ENCODE data around the gene ELP4.
"Not testable (repeated sequence)": the region's sequence is repeated elsewhere in the genome, so short reads cannot be mapped to it uniquely, and the experiment has no call there.

The ELP4 gene, protein sequence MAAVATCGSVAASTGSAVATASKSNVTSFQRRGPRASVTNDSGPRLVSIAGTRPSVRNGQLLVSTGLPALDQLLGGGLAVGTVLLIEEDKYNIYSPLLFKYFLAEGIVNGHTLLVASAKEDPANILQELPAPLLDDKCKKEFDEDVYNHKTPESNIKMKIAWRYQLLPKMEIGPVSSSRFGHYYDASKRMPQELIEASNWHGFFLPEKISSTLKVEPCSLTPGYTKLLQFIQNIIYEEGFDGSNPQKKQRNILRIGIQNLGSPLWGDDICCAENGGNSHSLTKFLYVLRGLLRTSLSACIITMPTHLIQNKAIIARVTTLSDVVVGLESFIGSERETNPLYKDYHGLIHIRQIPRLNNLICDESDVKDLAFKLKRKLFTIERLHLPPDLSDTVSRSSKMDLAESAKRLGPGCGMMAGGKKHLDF
- total RNA-seq, result 17.1 to 30.8 reads per million in 2 donors

DNA sequence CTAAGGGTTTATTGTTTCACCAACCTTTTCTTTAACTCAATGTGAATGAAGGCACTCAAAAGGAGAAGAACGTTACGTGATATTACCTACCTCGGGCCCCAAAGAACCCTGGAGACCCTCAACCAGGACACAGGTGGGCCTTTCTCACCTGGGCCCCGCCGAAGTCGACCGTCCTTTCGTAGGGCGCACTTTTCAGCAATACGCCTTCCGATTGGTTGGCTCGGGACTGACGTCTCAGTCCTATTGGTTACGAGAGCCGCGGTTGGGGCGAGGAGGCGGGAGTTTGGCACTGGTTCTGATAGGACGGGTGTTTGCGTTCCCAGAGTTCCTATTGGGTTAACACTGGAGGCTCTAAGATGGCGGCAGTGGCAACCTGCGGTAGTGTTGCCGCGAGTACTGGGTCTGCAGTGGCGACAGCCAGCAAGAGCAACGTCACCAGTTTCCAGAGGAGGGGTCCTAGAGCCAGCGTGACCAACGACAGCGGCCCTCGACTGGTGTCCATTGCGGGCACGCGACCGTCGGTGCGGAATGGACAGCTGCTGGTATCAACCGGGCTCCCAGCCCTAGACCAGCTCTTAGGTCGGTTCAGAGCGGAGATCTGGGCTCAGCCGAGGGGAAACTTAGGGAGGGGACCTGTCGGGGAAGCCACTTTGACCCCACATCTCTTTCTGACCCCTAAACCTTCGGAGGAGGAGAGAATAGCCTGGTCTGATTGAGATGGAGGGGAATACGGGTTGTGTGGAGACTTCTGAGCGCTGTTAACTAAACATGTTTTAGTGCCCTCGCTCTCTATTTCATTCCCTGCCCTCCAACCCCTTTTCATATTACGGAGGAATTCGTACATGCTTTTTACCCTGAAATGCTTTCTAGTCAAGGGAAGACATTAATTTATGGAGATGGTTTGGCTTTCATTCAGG is at the start of gene ELP4, which contains the start of gene IMMP1L:
Gene ELP4 (plus strand): TSS at position 339 of the 917 bp plus-strand sequence. CDS start 18 bp downstream, at position 357.
Gene IMMP1L (minus strand): TSS at position 194 of the 917 bp plus-strand sequence. CDS start 46,346 bp downstream, outside the sequence.
- peak; percentile 79 to 97 (median 92) for DNase-seq

DNA sequence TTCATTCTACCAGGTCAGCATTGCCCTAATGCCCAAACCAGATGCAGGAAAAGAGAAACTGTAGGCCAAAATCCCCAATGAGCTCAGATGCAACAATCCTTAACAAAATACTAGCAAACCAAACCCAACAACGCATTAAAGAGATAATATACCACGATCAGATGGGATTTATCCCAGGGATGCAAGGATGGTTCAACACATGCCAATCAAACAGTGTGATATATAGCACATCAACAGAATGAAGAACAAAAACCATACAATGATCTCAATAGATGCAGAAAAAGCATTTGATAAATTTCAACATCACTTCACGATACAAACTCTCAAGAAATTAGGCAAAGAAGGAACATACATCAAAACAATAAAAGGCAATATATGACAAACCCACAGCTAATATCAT is 45.1 kb upstream of the ELP4 start:
- DNase-seq, result no peak

DNA sequence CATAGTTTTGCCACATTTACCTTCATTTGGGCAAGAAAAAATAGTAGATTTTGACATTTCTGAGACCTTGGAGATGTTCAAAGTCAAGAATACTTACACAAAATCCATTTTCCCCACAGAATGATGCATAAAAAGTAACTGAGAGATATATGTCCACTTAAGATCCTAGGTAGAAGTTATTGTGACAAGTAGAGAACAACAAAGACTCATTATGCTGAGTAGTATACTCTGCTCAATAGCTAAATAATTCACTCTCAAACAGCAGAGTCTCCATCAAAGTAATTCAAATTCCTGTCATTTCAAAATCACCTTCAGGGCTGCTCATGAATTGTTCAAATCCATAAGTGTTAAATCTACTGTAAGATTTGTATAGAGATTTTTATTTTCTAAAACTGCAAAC is 35.5 kb upstream of the ELP4 start:
- no peak for DNase-seq

DNA sequence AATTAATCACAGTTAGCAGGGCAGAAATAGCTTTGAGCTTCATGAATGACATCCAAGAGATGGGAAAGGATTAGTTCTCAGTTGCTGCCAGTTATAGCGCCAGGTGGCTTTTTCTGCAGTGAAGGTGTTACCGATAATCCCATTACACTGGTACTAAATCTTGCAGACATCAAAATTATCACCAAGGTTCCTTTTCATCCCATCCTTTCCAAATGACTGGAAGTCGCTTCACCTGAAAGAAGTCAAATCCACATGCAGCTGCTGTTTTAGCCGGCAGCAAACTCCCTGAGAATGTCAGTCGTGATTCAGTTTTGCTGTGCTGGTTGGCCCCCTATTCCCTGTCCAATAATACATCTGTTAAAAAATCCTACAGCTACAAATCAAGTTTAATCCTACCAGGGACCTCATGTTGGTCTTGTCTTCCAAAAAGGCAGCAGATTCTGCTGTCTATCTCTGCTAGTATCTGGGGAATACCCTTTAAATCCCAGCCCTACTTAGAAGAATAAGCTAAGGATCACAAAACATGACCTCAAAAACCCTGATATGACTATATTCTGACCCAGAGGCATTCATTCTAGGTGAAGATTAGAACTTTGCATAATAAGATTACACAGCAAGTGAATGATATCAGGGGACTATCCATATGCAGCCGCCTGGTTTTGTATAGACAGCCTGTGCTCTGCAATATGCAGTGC is 31.9 kb upstream of the ELP4 start:
- peak in 1 of 5 experiments; percentile 1 for DNase-seq

DNA sequence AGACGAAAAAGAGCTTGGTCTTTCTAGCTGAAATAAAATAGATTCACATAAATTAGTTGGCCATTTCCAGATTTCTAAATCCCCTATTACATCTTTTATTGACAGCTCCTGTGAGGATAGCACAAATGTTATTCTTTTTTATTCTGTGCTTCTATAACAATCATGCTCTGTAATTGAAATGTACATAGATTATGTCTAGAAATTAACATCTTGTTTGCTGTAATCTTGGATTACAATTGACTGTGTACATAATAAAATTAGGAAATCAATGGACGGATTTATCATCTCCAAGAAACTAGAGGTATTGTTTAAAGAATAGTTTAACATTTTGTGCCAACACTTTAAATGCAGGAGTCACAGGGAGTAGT is 31.4 kb upstream of the ELP4 start:
- no peak for DNase-seq

DNA sequence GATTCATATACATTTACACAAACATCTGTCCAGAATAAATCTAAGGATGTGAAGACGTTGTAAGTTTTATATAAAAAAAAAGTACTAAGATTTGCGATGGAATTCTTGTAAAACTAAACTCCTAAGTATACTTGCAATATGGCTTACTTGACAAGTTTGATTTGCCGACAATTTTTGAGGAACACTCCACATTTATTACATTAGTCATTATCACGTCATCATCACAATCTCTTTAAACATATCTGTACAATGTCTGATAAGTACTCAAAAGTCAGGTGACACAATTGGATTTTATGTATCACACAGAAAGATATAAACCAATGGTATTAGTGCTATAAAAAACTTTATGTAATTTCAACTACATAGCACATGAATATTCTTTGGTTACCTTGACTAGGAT is 30.5 kb upstream of the ELP4 start:
- no peak for DNase-seq

DNA sequence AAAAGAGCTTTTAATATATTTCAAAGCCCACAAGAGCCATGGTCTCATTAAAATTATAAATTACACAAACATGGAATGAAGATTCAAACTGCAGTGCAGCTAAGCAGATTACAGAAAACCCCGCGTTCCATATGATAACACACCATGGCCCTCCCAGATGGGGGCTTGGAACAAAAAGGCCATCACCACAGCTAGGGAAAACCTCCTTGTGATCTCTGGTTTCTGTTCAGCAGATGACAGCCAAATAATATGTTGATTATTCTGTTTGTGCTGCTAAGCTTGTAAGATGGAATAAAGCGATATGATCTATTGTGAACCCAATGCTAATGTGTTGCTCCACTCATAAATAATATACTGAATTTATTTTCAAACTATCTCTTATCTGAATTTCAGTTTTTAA is 28.6 kb upstream of the ELP4 start:
- no peak for DNase-seq

DNA sequence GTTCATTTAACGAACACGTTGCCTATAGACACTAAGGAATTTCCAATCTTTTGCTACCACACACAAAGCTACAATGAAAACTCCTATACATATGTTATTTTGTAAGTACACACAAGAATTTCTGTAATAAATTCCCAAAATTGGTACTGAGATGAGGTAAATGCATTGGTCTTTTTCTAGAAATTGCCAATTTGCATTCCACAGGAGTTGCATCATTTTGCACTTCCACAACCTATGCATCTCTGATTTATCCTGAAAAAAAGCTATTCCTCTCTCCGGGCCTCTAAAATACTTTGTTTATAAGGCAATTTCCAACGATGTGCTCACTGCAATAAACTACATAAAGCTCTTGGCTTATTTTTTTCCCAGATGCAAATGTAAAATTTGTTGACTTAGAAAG is 25.1 kb upstream of the ELP4 start:
- DNase-seq, result no peak

DNA sequence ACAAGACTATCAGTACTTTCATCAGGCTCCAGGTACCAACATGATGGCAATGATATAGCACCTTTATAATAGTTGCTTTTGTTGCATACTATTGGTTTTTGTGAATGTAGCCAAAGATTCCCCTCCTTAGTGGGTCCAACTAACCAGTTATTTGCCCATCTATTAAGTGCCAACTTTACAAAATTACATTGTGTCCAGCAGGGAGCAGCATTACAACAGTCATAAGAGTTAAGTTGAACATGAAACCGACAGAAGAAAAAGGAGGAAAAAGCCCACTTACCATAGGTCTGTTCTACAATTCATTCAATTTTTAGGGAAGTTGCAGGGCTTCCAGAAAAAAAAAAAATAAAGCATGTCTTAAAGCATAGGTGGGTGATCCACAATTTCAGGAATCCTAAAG is 21.7 kb upstream of the ELP4 start:
- peak in 1 of 5 experiments; percentile 30 for DNase-seq

DNA sequence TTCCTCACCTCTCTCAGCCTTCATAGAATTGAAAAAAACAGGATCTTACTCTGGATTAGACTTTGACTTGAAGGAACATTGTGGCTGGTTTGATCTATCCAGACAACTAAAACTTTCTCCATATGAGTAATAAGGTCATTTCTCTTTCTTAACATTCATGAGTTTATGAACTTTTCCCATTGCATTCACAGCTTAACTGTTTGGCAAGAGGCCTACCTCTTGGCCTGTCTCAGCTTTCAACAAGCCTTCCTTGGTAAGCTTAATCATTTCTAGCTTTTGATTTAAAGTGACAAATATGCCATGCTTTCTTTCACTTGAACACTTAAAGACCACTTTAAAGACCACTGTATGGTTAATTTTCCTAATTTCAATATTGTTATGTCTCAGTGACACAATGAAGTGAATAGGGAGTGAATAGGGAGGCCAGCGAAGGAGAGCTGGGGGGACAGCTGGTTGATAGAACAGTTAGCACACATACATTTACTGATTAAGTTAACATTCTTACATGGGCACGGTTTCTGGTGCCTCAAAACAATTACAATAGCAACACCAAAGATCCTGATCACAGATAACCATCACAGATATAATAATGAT is 17.1 kb upstream of the ELP4 start:
- no peak for DNase-seq

DNA sequence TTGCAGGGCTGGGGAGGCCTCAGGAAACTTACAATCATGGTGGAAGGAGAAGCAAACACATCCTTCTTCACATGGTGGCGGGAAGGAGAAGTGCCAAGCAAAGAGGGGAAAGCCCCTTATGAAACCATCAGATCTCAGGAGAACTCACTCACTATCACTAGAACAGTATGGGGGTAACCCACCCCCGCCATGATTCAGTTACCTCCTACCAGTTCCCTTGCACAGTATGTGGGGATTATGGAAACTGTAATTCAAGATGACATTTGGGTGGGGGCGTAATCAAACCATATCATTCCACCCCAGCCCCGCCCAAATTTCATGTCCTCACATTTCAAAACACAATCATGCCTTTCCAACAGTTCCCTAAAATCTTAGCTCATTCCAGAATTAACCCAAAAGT is 16.3 kb upstream of the ELP4 start:
- no peak for DNase-seq

DNA sequence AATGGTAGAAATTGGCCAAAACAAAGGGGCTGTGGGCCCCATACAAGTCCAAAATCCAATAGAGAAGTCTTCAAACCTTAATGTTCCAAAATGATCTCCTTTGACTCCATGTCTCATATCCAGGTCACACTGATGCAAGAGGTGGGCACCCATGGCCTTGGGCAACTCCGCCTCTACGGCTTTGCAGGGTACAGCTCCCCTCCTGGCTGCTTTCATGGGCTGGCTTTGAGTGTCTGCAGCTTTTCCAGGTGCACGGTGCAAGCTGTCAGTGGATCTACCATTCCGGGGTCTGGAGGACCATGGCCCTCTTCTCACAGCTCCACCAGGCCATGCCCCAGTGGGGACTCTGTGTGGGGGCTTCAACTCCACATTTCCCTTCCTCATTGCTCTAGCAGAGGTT is 15.8 kb upstream of the ELP4 start:
- not testable (repeated sequence) for DNase-seq

DNA sequence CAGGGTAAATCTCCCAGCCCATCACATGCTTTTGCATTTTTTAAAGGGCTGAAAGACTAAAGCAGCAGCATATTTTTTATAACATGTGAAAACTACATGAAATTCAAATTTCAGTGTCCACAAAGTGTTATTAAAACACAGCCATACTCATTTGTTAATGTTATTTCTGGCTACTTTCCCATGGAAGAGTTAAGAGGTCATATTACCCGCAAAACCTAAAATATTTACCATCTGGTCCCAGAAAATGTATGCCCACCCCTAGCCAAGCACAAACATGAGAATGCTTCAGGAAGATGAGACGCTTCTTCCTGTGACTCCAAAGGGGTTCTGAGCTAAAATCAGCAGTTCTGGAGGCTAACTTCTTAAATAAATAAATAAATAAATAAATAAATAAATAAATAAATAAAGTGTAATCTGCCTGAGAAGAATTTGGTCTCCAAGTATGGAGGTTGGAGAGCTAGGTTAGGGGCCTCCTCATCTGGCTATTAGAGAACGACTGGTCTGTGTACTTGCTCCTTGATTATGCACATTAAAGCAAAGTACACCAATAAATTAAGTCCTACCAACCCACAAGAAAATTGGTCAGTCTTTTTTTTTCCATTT is 9.9 kb upstream of the ELP4 start:
- DNase-seq, result no peak

DNA sequence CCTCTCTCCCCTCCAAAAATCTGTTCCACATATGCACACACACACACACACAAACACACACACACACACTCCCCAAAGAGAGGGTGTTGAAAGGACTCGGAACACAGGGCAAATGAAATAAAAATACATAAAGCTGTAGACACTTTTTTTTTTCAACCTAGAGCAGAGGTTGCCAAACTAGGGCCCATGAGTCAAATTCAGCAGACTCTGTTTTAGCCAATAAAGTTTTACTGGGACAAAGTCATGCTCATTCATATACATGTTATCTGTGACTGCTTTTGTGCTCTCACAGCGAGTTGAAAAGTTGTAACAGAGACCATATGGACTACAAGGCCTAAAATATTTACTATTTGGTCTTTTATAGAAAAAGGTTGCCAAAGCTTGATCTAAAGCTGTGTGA is 9.0 kb upstream of the ELP4 start:
- DNase-seq, result no peak

DNA sequence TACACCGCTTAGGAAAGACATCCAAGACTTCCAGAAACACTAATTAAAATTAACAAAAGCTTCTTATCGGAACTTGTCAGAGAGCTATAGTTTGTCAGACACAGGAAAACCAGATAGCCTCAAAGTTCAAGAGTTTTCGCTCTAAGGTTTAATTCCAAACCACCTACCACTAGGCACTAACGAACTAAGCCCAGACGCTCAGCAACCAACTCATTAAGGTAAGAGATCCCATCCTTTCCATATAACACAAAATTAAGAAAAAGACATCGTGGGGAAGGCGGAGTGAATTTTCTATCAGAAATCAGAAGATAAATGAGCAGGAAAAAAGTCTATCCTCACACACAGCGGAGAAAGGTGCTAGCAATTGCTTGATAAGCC is 527 bp upstream of the ELP4 start:
- peak in 1 of 5 experiments; percentile 37 for DNase-seq

DNA sequence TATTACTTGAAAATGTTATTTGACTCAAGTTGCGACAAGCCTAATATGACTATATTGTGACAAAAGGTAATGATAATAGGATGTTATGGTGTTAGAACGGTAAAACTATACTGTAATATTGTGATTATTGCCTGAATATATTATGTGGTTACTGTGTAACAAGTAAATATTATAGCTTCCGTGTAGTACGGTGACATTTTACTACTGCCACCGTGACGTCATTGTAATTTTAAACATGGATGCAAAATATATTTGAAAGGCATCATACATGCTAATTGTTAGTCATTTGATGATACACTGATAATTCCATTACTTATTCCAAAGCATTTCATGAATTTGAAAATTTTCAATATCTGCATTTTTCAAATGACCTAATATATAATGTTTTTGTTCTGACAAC is 2.5 kb downstream of the ELP4 start:
- no peak for DNase-seq

DNA sequence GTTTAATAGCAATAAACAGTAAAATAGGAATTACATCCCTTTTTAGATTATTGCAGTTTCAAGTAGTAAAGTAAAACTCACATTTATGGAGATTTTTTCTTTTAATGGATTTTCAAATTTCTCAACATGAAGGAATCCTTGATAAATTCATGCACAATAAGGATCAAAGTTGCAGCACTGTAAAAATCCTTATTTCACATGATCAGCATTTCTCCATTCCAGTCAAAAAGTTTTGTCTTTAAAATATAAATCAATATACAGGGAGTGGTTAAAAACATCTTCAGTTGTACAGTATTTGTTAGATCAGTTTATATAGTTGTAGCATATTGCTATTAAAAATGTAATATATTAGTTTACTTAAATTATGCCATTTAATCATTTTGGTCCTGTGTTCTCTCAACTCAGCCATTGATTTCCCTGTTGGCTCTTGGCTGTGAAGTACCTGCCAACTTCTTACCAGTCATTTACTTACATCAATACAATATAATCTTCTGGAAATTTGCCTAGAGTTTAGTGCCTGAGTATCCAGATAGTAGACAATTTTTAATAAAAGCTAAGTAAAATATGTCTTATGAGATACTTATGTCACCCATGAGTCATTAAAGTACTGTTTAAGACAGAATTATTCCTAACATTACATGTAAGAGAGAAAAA is 12.1 kb downstream of the ELP4 start:
- no peak for DNase-seq

DNA sequence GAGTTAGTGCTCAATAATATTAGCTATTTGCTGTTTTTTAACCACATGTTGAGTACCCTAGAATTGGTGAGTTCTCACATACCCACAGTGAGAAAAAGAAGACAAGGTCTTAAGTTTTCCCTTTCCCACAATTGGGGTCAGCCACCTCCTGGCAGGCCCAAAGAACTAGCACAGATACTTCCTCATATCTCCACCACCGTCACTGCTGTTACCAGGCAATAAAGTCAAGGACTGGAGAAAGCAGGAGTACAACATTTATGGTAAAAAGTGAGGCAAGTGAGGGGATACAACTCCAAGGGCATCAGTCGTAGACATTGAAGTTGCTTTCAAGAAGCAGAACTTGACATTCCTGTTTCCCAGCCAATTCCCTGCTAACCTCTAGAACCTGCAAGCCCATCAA is 19.6 kb downstream of the ELP4 start:
- no peak for DNase-seq

DNA sequence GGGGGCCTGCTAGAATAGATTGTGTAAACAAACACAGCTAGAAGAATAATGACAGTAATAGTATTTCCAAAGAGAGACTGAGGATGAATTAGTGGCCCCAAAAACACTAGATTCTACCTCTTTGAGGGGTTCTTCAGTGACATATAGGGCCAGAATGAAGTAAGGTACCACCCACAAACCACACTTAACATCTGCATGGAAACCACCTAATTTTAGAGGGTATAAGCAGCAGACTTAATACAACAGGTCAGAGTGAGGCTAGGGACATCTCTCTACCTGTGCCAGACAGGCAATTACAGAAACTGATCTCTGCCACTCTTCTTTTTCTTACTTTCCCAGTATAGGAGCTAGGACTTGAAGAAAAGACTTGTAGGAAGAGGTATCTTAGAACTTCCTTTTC is 20.1 kb downstream of the ELP4 start:
- peak in 1 of 5 experiments; percentile 1 for DNase-seq

DNA sequence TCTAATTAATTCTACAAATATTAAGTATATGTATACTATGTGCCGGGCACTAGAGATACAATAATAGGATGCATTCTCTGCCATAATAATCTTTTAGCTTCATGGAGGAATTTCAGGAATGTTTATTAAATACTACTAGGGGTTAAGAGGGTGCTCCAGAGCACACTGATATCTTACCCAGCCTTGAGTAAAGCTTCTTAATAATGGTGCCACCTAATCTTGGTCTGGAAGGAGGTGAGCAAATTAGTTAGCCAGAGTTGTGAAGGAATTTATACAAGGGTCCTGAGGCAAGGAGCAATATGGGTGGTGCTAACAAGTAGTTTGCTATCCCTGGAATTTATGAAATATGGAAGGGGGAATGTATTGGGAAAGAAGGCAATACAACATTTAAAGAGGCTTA is 21.7 kb downstream of the ELP4 start:
- DNase-seq, result no peak

DNA sequence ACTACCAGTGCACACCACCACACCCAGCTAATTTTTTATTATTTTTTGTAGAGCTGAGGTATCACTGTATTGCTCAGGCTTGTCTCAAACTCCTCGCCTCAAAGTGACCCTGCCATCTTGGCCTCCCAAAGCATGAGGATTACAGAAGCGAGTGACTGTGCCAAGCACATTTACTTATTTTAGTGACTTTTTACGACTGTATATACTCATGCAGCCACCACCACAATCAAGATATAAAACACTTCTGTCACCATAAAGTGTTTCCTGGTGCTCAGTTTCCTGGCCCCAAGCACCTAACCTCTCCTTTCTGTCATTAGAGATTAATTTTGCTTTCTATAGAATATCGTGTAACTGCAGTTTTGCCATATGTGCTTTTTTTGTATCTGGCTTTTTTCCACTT is 25.9 kb downstream of the ELP4 start:
- no peak for DNase-seq

DNA sequence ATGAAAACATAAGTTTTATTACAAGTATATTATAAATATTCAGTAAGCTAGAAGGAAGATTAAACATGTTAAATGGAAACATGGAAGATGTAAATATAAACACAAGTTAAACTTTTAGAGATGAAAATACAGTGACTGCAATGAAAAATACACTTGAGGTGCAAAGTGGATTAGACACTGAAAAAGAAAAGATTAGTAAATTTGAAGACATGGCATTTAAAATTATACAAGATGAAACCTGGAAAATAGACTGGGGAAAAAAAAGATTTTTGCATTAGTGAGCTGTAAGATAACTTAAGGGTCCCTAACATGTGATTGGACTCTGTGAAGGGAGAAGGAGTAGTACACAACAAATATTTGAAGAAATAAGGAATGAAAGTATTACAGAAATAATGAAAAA is 33.3 kb downstream of the ELP4 start:
- DNase-seq, result no peak

Data from T-helper 2 cell (primary cell).